GM12878 (cell line): ENCODE measurements around the gene GAB1. TPM values are rescaled to one million over a fixed set of nuclear protein-coding genes. Genes with fewer than 3 reads are reported as not detected.

Source experiments
- ATAC-seq: fragments of 200-7000 bp; cut with Tn5 transposase; 3 replicates; pipeline ENCODE4 v1.9.1; 2020; ENCODE audit warnings: mild to moderate bottlenecking, moderate library complexity
- BruUV-seq: library from RNA; stranded (reverse); fragments of 400-500 nt; replicated peaks from 2 replicates; lab custom pipeline; 2021; lab: Mats Ljungman, UMichigan
- CTCF ChIA-PET: fragments of 300-600 bp; sonication (Branson Sonifier 250); formaldehyde crosslinking; extraction: SDS; loops from one replicate; lab custom pipeline; 2021; ENCODE audit warnings: inconsistent platforms; lab: Yijun Ruan, JAX
- POLR2A ChIA-PET: fragments of 350-600 bp; formaldehyde crosslinking; extraction: SDS; loops from one replicate; lab custom pipeline; 2021; ENCODE audit warnings: inconsistent platforms; lab: Charles Lee
- RAD21 ChIA-PET: fragments of 300-600 bp; sonication (Branson Sonifier 250); formaldehyde crosslinking; loops from one replicate; lab custom pipeline; 2023; ENCODE audit warnings: antibody characterized with exemption; ENCODE audit not compliant: unreplicated experiment; lab: Charles Lee
- SMC1A ChIA-PET: fragments of 300-600 bp; sonication (Branson Sonifier 250); formaldehyde crosslinking; loops from one replicate; lab custom pipeline; 2023; ENCODE audit not compliant: unreplicated experiment, uncharacterized antibody; lab: Charles Lee
- DNase-seq: peaks from one replicate; pipeline ENCODE4 v3.0.0-alpha.2; 2011; ENCODE audit warnings: low read depth, low spot score
- FAIRE-seq: peaks from 3 replicates; lab custom pipeline; 2011; peaks lifted over from hg19 to GRCh38; lab: Jason Lieb, UNC
- H2AFZ ChIP-seq: 2 replicates; pipeline ENCODE4 v1.6.0; 2011; ENCODE audit warnings: low read depth, low read length, control low read depth; ENCODE audit not compliant: control insufficient read depth
- H3K27ac ChIP-seq: 2 replicates; pipeline ENCODE4 v1.5.1; 2011; ENCODE audit warnings: control low read depth; ENCODE audit not compliant: control insufficient read depth, insufficient read depth
- H3K27me3 ChIP-seq, 2 experiments: replicated peaks in 1 of 2; 2 replicates each; pipeline versions ENCODE4 v1.6.0 to v1.6.1; 2011; ENCODE audit warnings: low read length in 1 of 2; ENCODE audit not compliant: control insufficient read depth in 2 of 2, insufficient read depth in 2 of 2
- H3K36me3 ChIP-seq, 2 experiments: 2 replicates each; pipeline ENCODE4 v1.5.1; 2011; ENCODE audit warnings: low read length in 1 of 2; ENCODE audit not compliant: control insufficient read depth in 2 of 2, insufficient read depth in 2 of 2
- H3K4me1 ChIP-seq: 2 replicates; pipeline ENCODE4 v1.6.1; 2011; ENCODE audit warnings: mild to moderate bottlenecking, low read length, moderate library complexity, mixed read lengths; ENCODE audit not compliant: control insufficient read depth, insufficient read depth
- H3K4me2 ChIP-seq: 2 replicates; pipeline ENCODE4 v1.6.0; 2011; ENCODE audit warnings: control low read depth; ENCODE audit not compliant: control insufficient read depth, insufficient read depth
- H3K4me3 ChIP-seq: fragments of 200-600 bp; sonication (generic); 2 replicates; pipeline ENCODE4 v1.5.1; 2016
- H3K79me2 ChIP-seq: 2 replicates; pipeline ENCODE4 v1.6.0; 2011; ENCODE audit warnings: low read length; ENCODE audit not compliant: control insufficient read depth, insufficient read depth
- H3K9ac ChIP-seq: 2 replicates; pipeline ENCODE4 v1.8.0; 2011; ENCODE audit warnings: low read length, control low read depth, mixed read lengths; ENCODE audit not compliant: control insufficient read depth, insufficient read depth
- H3K9me3 ChIP-seq: replicated peaks from 3 replicates; pipeline ENCODE4 v1.5.1; 2011; ENCODE audit warnings: mild to moderate bottlenecking, low read length; ENCODE audit not compliant: control insufficient read depth, insufficient read depth
- H4K20me1 ChIP-seq: 2 replicates; pipeline ENCODE4 v1.6.0; 2011; ENCODE audit not compliant: control insufficient read depth, insufficient read depth
- CBX5 ChIP-seq: sonication (generic); IDR thresholded peaks from 2 replicates; pipeline ENCODE4 v1.6.1; 2016; ENCODE audit warnings: low read depth, moderate library complexity, mild to moderate bottlenecking, inconsistent platforms
- CREB1 ChIP-seq: IDR thresholded peaks from 2 replicates; pipeline ENCODE4 v1.6.1; 2012; ENCODE audit warnings: low read depth, mild to moderate bottlenecking, inconsistent platforms
- CREM ChIP-seq: IDR thresholded peaks from 2 replicates; pipeline ENCODE4 v1.6.1; 2014; ENCODE audit warnings: antibody characterized with exemption, low read depth
- DPF2 ChIP-seq: fragments of 450-650 bp; IDR thresholded peaks from 2 replicates; pipeline ENCODE4 v1.6.1; 2017; ENCODE audit warnings: mild to moderate bottlenecking
- MEF2B ChIP-seq: fragments of 450-650 bp; IDR thresholded peaks from 2 replicates; pipeline ENCODE4 v1.6.1; 2018; ENCODE audit warnings: mild to moderate bottlenecking, moderate library complexity; ENCODE audit not compliant: partially characterized antibody, poor library complexity, severe bottlenecking
- MTA2 ChIP-seq: fragments of 450-650 bp; IDR thresholded peaks from 2 replicates; pipeline ENCODE4 v1.6.1; 2016; ENCODE audit warnings: low read depth, mild to moderate bottlenecking, moderate library complexity
- MXI1 ChIP-seq: fragments of 150-350 bp; IDR thresholded peaks from 2 replicates; pipeline ENCODE4 v1.6.1; 2011; ENCODE audit warnings: low read depth, mild to moderate bottlenecking, inconsistent platforms, low read length, improper control_type of control experiment
- NBN ChIP-seq: fragments of 450-650 bp; IDR thresholded peaks from 2 replicates; pipeline ENCODE4 v1.6.1; 2016
- PAX5 ChIP-seq: IDR thresholded peaks from 2 replicates; pipeline ENCODE4 v1.6.1; 2011; ENCODE audit warnings: low read depth, low read length, borderline replicate concordance
- PAX8 ChIP-seq: fragments of 450-650 bp; IDR thresholded peaks from 2 replicates; pipeline ENCODE4 v1.6.1; 2017; ENCODE audit warnings: mild to moderate bottlenecking, moderate library complexity
- RAD51 ChIP-seq: fragments of 450-650 bp; IDR thresholded peaks from 2 replicates; pipeline ENCODE4 v1.6.1; 2016; ENCODE audit warnings: moderate library complexity, mild to moderate bottlenecking, inconsistent platforms
- RUNX3 ChIP-seq: IDR thresholded peaks from 2 replicates; pipeline ENCODE4 v1.6.1; 2012; ENCODE audit warnings: low read length, inconsistent platforms
- SP1 ChIP-seq: IDR thresholded peaks from one replicate; pipeline ENCODE4 v1.6.1; 2011; ENCODE audit warnings: low read depth, low read length
- WRNIP1 ChIP-seq: IDR thresholded peaks from 2 replicates; pipeline ENCODE4 v1.6.1; 2011; ENCODE audit warnings: low read depth, low read length, improper control_type of control experiment, borderline replicate concordance
- ZBTB4 ChIP-seq: fragments of 450-650 bp; formaldehyde crosslinking; IDR thresholded peaks from 2 replicates; pipeline ENCODE4 v1.4.0; 2022; ENCODE audit warnings: mild to moderate bottlenecking, moderate library complexity
- WGBS: methylation state at CpG from one replicate; pipeline ENCODE4 v1.1.6; 2016; ENCODE audit warnings: low lambda C conversion rate; ENCODE audit not compliant: insufficient replicate concordance, insufficient coverage; ENCODE audit errors: missing lambda C conversion rate; 5-methylcytosine and 5-hydroxymethylcytosine counted together
- in situ Hi-C: fragments of 300-500 bp; cut with MboI; formaldehyde crosslinking; loops from 9 replicates; pipeline ENCODE4 v1.14.3; 2018; ENCODE audit warnings: mixed read lengths
- intact Hi-C: fragments of 100-400 bp; cut with micrococcal nuclease; formaldehyde crosslinking; loops from one replicate; pipeline ENCODE4 v1.14.2; 2022; ENCODE audit not compliant: unreplicated experiment
- polyA plus RNA-seq, 11 experiments: library from polyadenylated mRNA; depleted of rRNA in 4 of 11; unstranded in 6 of 11; stranded (reverse) in 5 of 11; fragments of >200 nt; fragmentation: Nextera tagmentation in 4 of 11; fragmentation: Illumina TruSeq in 1 of 11; extraction: Ambion mirVana in 4 of 11; extraction: Trizol in 1 of 11; gene quantifications; 1 replicate in 1 of 11; 2 replicates in 10 of 11; pipeline versions ENCODE4 v1.2.1 to v1.2.3, GENCODE V29; 2011 to 2016; ENCODE audit warnings: inconsistent platforms in 2 of 11, missing spikeins in 2 of 11, low read depth in 1 of 11
- total RNA-seq, 4 experiments: library from RNA; depleted of rRNA in 3 of 4; stranded (reverse); fragments of >200 nt in 3 of 4; fragmentation: Illumina TruSeq in 1 of 4; extraction: Trizol in 1 of 4; gene quantifications; 2 replicates each; pipeline versions ENCODE4 v1.2.1 to v1.2.3, GENCODE V29; 2013 to 2021

Gene GAB1
- total and polyA plus RNA-seq, 10 of the 15 experiments (the other 5 are each of a cell fraction or from before 2014, with no cell fraction given): 0.37 to 5.3 (median 3.2) TPM

GRCh38 chr4:143403553-143403820, 66.8 kb downstream of the GAB1 start:
- Histone ChIP-seq H3K27ac (no peak overlapping the region), H3K4me2 (0 out of 2 replicates have a peak overlapping the region, but pooled peaks have one; percentile 1), H3K4me3 (0 out of 2 replicates have a peak overlapping the region, but pooled peaks have one; percentile 1), H4K20me1 (no peaks in the 10 kb centered on the region), H3K9me3 (no peaks in the 10 kb centered on the region), H3K79me2 (no peaks in the 10 kb centered on the region), H3K36me3 (no peaks in the 10 kb centered on the region), H2AFZ (no peak overlapping the region), H3K9ac (no peak overlapping the region), H3K27me3 (no peaks in the 10 kb centered on the region), H3K4me1 (peaks cover 30% of the 10 kb centered on the region)
- POLR2A ChIA-PET: interaction anchor here (0.6 to 3.7 kb wide), 5 partner anchors 16 to 81 kb away, joined by 3 to 33 read pairs (median 12); partner anchors contain the start of gene GAB1
- FAIRE-seq: no peak
- RAD21 ChIA-PET: interaction anchor here (0.7 to 5.3 kb wide), 15 partner anchors 10 to 201 kb away, joined by 3 to 89 read pairs (median 5); no protein-coding TSS in a partner anchor
- no peak for DNase-seq
- ATAC-seq: peak; percentile 28
- WGBS: 4% methylated on average over 4 of the region's 4 CpGs
- CTCF ChIA-PET: interaction anchor here (0.9 to 5.3 kb wide), 12 partner anchors 10 to 80 kb away, joined by 3 to 85 read pairs (median 6); partner anchors contain the start of gene GAB1
- no TSS peak for BruUV-seq
- in situ Hi-C loops (no loop called here), intact Hi-C loops (no loop called here)
- SMC1A ChIA-PET: interaction anchor here (0.9 to 5.3 kb wide), 16 partner anchors 12 to 215 kb away, joined by 3 to 166 read pairs (median 5); no protein-coding TSS in a partner anchor
- TF ChIP-seq MXI1 (0 out of 2 replicates have a peak, but pooled peaks have one; percentile 26), PAX8 (no peak), CREB1 (peak; percentile 21; the same call in 1 of the 2 replicates)

GRCh38 chr4:143404555-143404954, 67.9 kb downstream of the GAB1 start:
- CTCF ChIA-PET: interaction anchor here (0.9 to 5.3 kb wide), 5 partner anchors 9 to 67 kb away, joined by 3 to 85 read pairs (median 33); partner anchors contain the start of gene GAB1
- ATAC-seq: peak; percentile 95
- peak; percentile 35 for TF ChIP-seq MEF2B
- no peak; the same call in 1 of the 2 replicates for TF ChIP-seq CREM
- peak; percentile 98 for TF ChIP-seq PAX5
- TF ChIP-seq NBN: 0 out of 2 replicates have a peak, but pooled peaks have one; percentile 10
- TF ChIP-seq SP1: peak; percentile 30
- TF ChIP-seq DPF2: 0 out of 2 replicates have a peak, but pooled peaks have one; percentile 31
- TF ChIP-seq RAD51: peak; percentile 87
- 0 out of 2 replicates have a peak, but pooled peaks have one; percentile 60 for TF ChIP-seq CBX5
- TF ChIP-seq ZBTB4 (CRISPR knock-in tag): no peak
- no peak for TF ChIP-seq WRNIP1
- no peak for TF ChIP-seq PAX8
- peak; percentile 80 for TF ChIP-seq RUNX3
- TF ChIP-seq MTA2: peak; percentile 32; the same call in 1 of the 2 replicates

More at GRCh38 chr4:143404555-143404954, 67.9 kb downstream of the GAB1 start:
- SMC1A ChIA-PET: interaction anchor here (0.8 to 5.3 kb wide), 12 partner anchors 11 to 73 kb away, joined by 3 to 166 read pairs (median 6); partner anchors contain the start of gene GAB1
- RAD21 ChIA-PET: interaction anchor here (0.9 to 5.3 kb wide), 7 partner anchors 15 to 79 kb away, joined by 3 to 89 read pairs (median 8); partner anchors contain the start of gene GAB1
- Histone ChIP-seq H2AFZ (no peak overlapping the region; the same call in 1 of the 2 replicates), H3K27me3 (no peaks in the 10 kb centered on the region), H3K9ac (no peak overlapping the region), H3K4me1 (peaks cover 30% of the 10 kb centered on the region), H3K9me3 (no peaks in the 10 kb centered on the region), H3K79me2 (no peaks in the 10 kb centered on the region), H3K4me2 (peak overlapping the region; percentile 36), H3K27ac (no peak overlapping the region), H4K20me1 (no peaks in the 10 kb centered on the region), H3K4me3 (no peak overlapping the region), H3K36me3 (no peaks in the 10 kb centered on the region)
- POLR2A ChIA-PET: interaction anchor here (0.9 to 3.7 kb wide), 4 partner anchors 15 to 62 kb away, joined by 3 to 33 read pairs (median 10); no protein-coding TSS in a partner anchor
- BruUV-seq: no TSS peak
- 0% methylated on average over 3 of the region's 3 CpGs for WGBS
- FAIRE-seq (peak; percentile 91), DNase-seq (peak; percentile 87)
- intact Hi-C loops: loop anchor here (1.0 kb wide), 1 partner anchor 109 kb away; the partner anchor contains the start of gene SMARCA5
- in situ Hi-C loops: no loop called here
